Activated CD4-positive, alpha-beta T cell treated with anti-CD3 and anti-CD28 coated beads for 24 hours (primary cell): ENCODE measurements around the gene TMEM44.
A peak's percentile ranks its signal among the peaks of the same experiment; 100 is the strongest.
"Not testable (repeated sequence)": the region's sequence is repeated elsewhere in the genome, so short reads cannot be mapped to it uniquely, and the experiment has no call there.

Experiments
- DNase-seq, 2 donors: peaks; one replicate each; pipeline ENCODE4 v3.0.0-alpha.2; 2020; ENCODE audit warnings: low read depth in 2 of 2

The TMEM44 gene

DNA sequence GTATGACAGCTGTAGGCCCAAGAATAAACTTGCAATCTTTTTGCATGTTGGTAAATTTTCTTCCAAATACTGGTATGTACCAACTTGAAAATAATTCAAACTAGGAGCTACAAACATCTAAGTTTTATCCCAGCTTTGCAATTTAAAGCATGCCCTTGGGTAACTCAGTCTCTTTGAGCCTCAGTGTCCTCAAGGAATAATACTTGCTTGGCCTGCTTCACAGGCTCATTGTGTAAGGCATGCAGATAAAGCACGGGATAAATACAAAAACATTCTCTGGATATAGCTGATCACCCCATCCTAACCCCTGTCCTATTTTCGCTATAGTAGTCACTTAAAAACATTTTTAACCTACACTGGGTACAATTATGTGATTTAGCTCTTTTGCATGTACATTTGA lies 9.6 kb upstream of the TMEM44 start:
- DNase-seq: no peak

DNA sequence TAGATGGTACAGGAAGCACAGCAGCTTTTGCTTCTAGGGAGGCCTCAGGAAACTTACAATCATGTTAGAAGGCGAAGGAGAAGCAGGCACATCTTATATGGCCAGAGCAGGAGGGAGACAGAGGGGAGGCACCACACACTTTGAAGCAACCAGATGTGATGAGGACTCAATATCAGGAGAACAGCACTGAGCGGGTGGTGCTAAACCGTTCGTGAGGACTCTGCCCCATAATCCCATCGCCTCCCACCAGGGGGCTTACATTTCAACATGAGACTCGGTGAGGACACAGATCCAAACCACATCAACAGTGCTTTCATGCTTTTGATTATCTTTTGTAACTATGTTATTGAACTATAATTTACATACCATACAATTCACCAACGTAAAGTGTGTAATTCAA lies 7.6 kb upstream of the TMEM44 start:
- peak in 1 of 2 donors; percentile 25 for DNase-seq

DNA sequence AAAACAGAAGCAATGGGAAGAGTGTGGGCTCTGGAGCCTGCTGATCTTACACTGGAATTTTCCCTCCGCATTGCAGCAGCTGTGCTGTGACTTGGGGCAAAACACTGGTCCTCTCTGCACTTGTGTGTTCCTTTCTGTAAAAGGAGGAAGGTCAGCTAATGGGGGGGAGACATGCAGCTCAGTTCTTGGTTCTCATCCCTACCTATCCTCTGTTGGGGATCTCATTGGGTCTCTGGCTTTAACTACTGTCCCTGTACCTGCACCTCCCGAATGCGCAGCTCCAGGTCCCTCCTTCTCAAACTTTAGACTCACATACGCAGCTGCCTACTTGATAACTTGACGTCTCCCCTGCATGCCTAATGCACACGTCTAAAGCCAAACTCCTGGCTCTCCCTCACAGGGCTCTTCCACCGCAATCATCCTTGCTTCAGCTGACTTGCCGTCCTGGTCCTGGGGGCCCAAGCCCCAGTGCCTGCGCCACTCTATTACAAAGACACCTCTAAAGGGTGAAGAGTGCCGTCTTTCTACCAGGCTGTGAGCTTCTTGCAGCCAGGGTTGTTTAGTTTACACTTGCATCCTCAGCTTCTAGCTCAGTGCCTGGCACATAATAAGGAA lies 5.9 kb upstream of the TMEM44 start:
- DNase-seq: no peak

DNA sequence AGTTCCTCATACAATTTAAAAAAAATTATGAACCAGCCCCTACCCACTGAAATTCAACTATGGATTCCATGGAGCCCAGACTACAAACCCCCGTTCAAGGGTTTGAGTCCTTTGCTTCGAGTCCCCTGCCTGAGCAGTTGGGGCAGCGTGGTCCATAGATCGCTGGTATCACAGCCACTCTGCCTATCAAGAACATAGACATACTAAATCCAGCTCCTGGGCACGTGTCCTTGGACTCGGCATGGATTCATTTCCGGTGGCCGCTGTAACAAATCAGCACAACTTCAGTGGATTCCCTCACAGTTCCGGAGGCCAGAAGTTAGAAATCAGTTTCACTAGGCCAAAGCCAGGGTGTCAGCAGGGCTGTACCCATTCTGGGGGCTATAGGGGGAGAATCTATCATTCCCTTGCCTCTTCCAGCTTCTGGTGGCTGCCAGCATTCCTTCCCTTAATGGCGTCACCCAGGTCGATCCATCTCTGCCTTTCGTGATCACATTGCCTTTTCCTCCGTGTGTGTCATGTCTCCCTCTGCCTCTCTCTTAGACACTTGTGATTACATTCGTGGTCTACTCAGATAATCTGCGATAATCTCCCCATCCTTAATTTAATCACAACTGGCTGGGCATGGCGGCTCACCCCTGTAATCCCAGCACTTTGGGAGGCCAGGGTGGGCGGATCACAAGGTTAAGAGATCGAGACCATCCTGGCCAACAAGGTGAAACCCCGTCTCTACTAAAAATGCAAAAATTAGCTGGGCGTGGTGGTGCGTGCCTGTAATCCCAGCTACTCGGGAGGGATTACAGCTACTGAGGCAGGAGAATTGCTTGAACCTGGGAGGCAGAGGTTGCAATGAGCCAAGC lies 4.6 kb upstream of the TMEM44 start:
- DNase-seq: no peak

DNA sequence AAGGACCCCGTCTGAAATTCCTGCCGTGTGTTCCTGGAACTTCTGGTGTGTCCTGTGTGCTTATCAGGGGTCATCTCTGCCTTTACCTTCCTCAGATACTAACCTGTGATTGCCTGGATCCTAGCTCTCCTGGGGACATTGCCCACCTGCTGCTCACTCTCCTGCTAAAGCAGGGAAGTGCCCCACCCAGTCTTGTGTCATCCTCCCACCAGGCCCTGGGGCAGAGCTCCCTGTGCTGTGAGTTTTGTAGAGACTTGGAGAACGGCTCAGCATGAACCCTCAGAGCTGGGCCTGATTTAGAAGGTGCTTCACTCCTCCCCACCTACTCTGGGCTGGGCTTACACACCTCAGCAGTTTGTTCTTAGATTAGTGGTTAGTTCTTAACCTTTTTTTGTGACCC lies 3.8 kb upstream of the TMEM44 start:
- DNase-seq: no peak

DNA sequence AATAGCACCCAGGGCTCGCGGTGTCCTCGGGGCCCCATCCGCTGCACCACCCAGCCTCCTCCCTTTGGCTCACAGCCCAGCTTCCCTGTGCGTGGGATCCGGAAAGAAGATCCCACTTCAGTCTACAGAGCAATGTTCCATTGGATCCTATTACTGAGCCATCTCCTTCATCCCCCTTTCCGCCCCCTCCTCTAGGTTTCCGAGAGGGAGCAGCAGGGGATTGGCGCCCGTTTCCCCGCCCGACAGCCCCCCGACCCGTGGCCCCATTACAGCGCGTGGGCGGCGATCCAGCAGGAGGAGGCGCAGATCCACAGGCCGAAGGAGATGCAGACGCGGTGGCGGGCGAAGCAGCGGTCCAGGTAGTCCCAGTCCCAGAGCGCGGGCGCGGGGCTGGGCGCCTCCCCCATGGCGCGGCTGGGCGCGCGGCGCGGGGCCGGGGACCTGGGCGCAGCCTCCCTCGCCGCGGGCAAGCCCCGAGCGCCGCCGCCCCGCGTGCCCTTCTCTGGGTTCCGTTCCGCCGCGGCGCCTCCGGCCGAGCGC lies 340 bp downstream of the TMEM44 start:
- DNase-seq: peak in 1 of 2 donors; percentile 3

DNA sequence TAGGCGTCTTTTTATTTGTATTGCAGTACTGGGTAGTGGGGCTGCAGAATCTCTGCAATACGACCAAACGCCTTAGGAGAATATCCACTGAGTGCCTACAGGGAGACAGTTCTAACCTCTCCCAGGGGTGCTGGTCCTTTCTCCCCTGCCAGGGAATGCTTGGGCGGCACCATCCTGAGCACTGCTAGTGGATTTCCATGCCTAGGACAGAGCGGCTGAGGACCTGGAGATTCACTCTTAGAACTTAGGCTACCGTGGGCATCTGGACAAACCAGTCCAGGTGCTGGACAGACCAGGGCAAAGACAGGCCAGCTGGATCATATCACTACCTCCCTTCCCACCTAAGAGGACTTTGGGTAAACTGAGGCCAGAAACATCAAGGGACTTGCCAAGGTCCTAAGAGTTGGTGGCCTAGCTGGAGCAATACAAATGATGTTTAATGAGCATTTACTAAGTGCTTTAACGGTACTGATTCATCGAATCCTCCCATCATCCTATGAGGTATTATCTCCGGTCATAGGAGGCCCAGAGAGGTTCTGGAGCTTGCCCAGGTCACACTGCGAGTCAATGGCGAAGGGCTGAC lies 902 bp downstream of the TMEM44 start:
- no peak for DNase-seq

DNA sequence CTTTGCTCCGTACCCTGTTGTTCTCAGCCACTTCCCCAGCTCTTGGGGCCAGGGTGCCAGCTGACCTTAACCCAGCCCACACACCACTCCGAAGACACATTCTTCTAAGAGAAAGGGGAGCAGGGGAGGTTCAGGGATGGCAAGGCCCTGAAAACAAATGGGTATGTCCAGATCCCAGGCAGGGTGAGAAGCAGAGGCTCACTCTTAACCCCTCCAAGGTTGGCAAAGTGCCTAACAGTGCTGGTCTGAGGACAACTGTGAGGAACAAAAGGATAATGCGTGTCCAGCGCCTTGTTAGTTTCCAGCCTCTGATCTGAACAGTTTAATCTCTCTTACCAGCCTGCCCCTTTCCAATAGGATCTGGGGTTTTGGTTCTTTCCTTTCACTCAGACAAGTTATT lies 1.5 kb downstream of the TMEM44 start:
- DNase-seq: no peak

DNA sequence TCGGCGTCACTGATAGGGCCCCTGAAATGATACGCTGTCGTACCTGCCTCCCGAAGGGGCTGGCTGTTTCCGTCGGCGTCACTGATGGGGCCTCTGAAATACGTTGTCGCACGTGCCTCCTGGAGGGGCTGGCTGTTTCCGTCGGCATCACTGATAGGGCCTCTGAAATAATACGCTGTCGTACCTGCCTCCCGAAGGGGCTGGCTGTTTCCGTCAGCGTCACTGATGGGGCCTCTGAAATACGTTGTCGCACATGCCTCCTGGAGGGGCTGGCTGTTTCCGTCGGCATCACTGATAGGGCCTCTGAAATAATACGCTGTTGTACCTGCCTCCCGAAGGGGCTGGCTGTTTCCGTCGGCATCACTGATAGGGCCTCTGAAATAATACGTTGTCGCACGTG lies 2.5 kb downstream of the TMEM44 start:
- DNase-seq: not testable (repeated sequence)

DNA sequence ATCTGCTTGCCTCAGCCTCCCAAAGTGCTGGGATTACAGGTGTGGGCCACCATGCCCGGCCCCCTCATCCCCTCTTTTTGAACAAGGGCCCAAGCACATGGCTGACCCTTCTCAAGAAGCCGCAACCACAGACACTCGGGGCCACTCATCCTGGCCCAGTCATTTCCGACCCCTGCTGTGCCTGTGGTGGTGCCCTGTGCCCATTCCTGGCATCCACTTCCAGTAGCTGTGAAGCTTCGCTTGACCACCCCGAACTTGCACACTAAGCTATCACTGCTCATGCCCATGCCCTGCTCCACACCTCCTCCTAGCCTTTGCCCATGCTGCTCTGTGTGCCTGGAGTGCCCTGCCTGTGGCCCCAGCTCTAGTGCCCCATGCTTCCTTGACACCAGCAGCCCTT lies 8.3 kb downstream of the TMEM44 start:
- DNase-seq: no peak

DNA sequence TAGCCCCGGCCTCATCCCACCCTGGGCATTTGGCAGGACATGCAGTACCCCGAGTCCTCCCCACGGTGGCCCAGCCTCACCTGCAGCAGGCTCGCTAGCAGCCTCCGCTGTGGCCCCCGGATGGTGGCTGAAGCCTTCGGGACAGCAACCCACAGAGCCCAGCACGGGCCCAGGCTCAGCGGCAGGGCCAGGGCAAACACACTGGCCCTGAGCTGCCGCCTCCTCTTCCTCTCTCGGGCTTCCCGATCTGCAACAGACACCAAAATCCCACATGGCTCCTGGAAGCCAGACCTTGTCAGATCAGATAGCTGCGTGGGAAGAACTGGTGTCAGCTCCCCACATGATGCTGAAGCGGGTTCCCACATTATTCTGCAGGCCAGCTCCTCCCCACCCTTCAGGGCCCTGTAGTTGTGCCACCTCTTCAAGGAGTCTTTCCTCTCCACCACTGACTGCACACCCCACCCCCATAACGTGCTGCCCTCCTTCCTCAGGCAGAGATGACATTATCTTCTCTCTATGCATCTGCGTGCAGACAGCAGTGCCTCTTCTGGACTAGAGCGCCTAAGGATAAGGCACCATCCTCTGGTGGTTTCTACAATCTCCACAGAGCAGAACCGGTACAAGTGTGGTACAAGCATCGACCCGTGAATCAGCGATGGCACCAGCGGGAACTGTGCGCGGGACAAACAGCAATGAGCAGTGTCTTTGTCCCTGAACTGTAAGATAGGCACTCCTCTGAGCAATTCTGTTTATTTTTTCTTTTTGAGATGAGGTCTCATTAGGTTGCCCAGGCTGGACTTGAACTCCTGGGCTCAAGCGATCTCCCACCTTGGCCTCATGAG lies 9.5 kb downstream of the TMEM44 start:
- no peak for DNase-seq

DNA sequence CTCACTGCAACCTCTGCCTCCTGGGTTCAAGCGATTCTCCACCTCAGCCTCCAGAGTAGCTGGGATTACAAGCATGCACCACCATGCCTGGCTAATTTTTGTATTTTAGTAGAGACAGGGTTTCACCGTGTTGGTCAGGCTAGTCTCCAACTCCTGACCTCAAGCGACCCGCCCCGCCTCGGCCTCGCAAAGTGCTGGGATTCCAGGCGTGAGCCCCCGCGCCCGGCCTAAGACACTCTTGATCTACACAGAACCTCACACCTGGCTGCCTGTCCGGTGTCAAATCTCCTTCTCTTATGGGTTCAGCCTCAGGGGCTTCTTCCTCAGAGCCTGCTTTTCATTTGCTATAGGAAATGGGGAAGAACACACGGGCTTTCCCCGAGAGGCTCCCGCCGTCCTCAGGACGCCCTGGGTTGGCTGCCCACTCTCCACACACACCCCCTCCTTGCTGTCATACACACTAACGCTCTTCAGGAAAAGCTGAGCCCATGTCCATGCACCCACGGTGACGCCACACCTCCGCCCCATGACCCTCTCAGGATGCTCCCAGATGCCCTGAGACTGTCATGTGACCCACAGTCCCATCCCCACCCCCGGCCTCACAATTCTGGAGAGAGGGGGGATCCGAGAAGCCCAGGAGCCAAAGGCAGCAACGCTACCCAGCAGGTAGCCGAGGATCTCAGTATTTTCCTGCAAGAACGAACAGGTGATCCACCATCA lies 10.4 kb downstream of the TMEM44 start:
- no peak for DNase-seq

DNA sequence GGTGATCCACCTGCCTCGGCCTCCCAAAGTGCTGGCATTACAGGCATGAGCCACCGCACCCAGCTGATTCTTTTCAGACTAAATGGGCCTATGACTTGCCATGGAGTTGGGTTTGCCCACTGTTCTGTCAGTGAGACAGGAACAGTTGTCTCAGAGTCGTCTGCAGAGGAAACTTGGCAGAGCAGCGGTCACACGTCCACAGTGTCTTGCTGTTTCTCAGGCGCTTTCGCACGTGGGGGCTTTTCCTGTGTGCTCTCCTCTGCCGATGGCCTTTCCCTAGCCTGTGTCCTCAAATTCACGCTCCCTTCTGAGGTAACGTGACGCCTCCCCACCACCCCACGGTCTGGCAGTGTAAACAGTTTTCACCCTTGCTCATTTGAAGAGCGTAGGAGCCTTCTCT lies 11.3 kb downstream of the TMEM44 start:
- no peak for DNase-seq

DNA sequence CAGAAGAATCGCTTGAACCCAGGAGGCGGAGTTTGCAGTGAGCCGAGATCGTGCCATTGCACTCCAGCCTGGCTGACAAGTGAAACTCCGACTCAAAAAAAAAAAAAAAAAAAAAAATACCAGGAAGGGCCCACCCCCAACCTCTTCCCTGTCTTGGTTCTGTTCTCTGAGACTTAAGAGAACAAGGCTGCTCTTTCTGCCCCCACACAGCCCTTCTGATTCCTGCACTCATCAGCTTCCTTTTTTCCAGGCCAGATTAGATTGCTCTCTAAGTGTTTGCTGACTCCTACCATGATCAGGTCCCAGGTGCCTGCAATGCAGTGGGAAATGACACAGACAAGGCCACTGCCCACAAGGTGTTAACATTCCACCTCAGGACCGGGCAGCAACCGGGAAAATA lies 13.0 kb downstream of the TMEM44 start:
- no peak for DNase-seq

DNA sequence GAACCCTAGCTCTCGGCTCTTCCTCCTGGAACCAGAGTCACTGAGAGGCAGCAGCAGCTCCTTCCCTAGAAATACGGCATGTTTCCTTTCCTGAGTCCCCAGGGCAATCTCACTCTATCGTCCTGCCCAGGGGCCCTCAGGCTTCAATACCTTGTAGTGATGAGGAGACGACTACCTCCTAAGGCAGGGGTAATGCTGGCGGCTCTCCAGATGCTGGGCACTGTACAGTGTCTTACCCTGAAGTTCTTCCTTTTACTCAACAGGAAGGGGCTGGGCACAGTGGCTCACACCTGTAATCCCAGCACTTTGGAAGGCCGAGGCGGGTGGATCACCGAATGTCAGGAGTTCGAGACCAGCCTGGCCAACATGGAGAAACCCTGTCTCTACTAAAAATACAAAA lies 13.5 kb downstream of the TMEM44 start:
- DNase-seq: no peak

DNA sequence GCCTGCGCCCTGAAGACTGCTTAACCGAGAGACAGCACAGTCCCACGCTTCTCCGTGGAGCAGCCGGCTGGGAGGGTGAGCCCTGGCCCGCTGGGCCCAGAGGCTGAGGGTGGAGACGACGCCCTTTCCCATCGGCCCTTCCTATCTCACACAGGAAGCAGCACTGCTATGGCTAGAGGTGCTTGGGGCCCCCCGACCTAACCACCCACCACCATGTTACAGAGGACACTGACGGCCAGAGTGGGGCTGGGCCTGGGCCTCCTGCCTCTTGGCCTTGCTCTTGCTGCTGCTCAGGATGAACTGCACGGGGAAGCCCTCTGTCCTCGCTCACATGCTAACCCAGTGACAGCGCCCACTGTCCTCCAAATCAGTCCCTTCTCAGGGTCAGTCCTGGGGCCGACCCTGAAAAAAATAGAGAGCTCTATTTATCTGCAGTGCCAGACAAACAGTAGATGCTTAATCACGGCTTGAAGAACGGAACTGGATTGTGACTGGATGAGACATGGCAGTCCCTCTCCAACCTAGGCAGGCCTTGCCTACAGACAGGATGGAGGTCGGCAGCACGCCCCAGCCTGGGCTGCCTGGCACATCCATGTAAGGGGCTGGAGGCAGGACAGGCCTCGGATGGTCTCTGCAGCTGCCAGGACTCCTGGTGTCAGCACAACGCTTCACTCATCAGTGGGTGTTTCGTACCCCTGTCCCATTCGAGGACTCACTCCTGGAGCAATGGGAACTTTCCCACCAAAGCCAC lies 14.2 kb downstream of the TMEM44 start:
- DNase-seq: no peak

DNA sequence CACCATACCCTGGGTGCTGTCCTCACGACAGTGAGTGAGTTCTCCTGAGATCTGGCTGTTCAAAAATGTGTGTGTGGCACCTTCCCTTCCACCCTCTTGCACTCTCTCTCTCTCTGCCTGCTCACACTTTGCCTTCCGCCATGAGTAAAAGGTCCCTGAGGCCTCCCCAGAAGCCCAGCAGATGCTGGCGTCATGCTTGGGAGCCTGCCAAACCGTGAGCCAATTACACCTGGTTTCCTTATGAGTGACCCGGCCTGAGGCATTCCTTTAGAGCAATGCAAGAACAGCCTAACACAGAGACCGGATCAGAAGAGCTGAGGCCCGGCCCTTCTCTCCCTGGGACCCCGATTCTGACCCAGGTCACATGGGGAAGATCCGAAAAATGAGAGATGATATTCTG lies 15.4 kb downstream of the TMEM44 start:
- DNase-seq: no peak

DNA sequence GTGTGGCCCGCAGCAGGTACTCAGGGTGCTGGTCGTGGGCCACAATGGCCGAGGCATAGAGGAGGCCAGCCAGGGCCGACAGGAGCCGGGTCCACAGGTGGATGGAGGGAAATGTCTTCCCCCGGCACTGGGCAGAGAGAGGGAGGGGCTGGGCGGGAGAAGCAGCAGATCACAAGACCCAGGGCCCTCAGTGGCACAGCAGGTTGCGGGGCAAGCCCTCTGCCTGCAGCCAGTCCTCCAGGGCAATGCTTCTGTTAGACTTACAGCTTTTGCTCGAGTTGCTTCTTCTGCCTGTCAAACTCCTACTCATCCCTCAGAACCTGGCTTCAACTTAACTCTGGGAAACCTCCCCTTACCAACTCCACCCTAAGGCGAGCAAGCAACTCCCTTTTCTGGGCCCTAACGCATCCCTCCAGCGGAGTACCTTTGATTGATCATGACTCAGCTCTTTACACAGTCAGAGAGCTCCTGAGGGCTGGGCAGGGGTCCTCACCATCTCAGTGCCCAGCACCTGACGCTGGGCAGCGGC lies 16.0 kb downstream of the TMEM44 start:
- DNase-seq: no peak

DNA sequence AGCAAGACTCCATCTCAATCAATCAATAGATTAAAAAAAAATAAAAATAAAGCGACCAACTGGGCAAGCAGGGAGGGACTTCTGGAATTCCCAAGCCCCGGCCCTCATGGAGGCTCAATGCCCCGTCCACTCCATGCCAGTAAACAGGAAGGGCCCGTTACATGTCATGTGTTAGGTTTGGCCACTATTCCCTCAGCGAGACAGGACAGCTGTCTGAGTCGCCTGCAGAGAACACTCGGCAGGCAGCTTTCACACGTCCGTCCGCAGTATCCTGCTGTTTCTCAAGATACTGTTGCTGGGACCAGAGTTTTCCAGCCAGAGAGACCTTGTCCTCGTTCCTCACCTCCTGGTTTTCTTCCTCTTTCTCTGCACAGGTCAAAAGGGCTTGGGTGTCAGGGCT lies 18.0 kb downstream of the TMEM44 start:
- no peak for DNase-seq

DNA sequence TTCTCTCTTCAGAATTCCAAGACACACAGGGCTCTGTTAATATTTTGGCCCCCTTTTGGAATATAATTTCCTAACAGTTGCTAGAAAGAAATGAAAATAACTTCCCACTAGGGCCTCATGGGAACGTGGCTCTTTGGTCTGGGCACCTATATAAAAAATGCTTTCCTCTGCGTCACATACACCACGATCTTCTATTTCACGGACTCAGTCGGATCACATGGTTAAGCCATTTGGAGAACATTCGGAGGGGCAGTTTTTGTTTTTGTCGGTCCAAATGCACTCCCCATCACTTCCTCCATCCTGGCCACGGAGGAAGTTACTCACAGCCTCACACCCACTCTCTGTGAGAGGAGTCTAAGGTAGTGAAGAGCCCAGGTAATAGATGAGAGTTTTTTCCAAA lies 21.0 kb downstream of the TMEM44 start:
- DNase-seq: no peak
